RWPE2 (cell line): Measurements from ENCODE around the gene CADM4.

Experiments used
- ATAC-seq: fragments of 200-7000 bp; cut with Tn5 transposase; 3 replicates; pipeline ENCODE4 v1.9.1; 2021; ENCODE audit warnings: low read depth
- DNase-seq: peaks from one replicate; pipeline ENCODE4 v3.0.0-alpha.2; 2020; ENCODE audit warnings: low spot score
- H3K27ac ChIP-seq: fragments of 450-650 bp; 2 replicates; pipeline ENCODE4 v1.5.1; 2017; ENCODE audit warnings: mild to moderate bottlenecking; ENCODE audit not compliant: poor library complexity, severe bottlenecking
- H3K27me3 ChIP-seq: fragments of 250-450 bp; sonication (Bioruptor Pico); 2 replicates; pipeline ENCODE4 v1.5.1; 2021; ENCODE audit warnings: mild to moderate bottlenecking, moderate library complexity; ENCODE audit not compliant: insufficient read depth, poor library complexity, severe bottlenecking
- H3K36me3 ChIP-seq: fragments of 250-450 bp; sonication (Bioruptor Pico); 2 replicates; pipeline ENCODE4 v1.5.1; 2020; ENCODE audit warnings: low read depth, mild to moderate bottlenecking, moderate library complexity
- H3K4me1 ChIP-seq: fragments of 250-450 bp; sonication (Bioruptor Pico); 2 replicates; pipeline ENCODE4 v1.5.1; 2021; ENCODE audit warnings: mild to moderate bottlenecking, moderate library complexity; ENCODE audit not compliant: insufficient read depth, poor library complexity, severe bottlenecking
- H3K4me3 ChIP-seq: fragments of 250-450 bp; sonication (Bioruptor Pico); 2 replicates; pipeline ENCODE4 v1.5.1; 2021; ENCODE audit warnings: mild to moderate bottlenecking, moderate library complexity; ENCODE audit not compliant: severe bottlenecking
- H3K9me3 ChIP-seq: fragments of 250-450 bp; sonication (Bioruptor Pico); 2 replicates; pipeline ENCODE4 v1.5.1; 2021; ENCODE audit warnings: mild to moderate bottlenecking, moderate library complexity; ENCODE audit not compliant: severe bottlenecking
- CTCF ChIP-seq: fragments of 450-650 bp; IDR thresholded peaks from one replicate; pipeline ENCODE4 v1.5.1; 2017; ENCODE audit warnings: mild to moderate bottlenecking, moderate library complexity; ENCODE audit not compliant: poor library complexity, severe bottlenecking

The CADM4 gene

GRCh38 chr19:43634872-43635560 lies 4.6 kb downstream of the CADM4 start:
- no peak overlapping the region for H3K27ac ChIP-seq

GRCh38 chr19:43634506-43634871 lies 5.2 kb downstream of the CADM4 start:
- Histone ChIP-seq H3K4me1 (peaks cover 8% of the 10 kb centered on the region), H3K36me3 (no peaks in the 10 kb centered on the region), H3K27me3 (peaks cover 15% of the 10 kb centered on the region), H3K9me3 (no peaks in the 10 kb centered on the region), H3K27ac (no peak overlapping the region), H3K4me3 (no peak overlapping the region)
- DNase-seq (no peak), ATAC-seq (0 out of 3 replicates have a peak, but pooled peaks have one; percentile 40)
- TF ChIP-seq CTCF, result no peak

More at GRCh38 chr19:43634872-43635560, 4.6 kb downstream of the CADM4 start:
- H3K36me3 ChIP-seq, result no peaks in the 10 kb centered on the region
- peaks cover 8% of the 10 kb centered on the region for H3K4me1 ChIP-seq
- no peak for ATAC-seq
- H3K9me3 ChIP-seq, result no peaks in the 10 kb centered on the region
- no peak for DNase-seq
- H3K27me3 ChIP-seq, result peaks cover 15% of the 10 kb centered on the region
- no peak overlapping the region for H3K4me3 ChIP-seq
- no peak for TF ChIP-seq CTCF

DNA sequence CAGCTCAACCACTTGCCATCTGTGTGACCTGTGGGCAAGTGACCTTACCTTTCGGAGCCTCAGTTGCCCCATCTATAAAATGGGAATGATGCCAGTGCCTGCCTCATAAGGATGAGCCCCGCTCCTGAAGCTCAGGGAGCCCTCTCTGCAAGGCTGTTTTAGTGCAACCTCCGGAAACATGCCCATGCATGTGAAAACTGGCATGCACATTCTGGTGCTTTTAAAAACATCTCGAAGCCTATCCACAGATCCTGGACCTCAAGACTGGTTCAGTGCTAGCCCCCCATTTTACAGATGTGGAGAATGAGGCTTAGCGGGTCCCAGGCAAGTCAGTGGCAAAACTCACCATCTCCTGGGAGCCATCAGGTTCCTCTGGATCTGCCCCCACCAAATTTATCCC lies 5.6 kb downstream of the CADM4 start:
- H3K27ac ChIP-seq, result no peak overlapping the region
- H3K4me3 ChIP-seq, result no peak overlapping the region
- H3K27me3 ChIP-seq, result peaks cover 13% of the 10 kb centered on the region
- peaks cover 8% of the 10 kb centered on the region for H3K4me1 ChIP-seq
- H3K9me3 ChIP-seq, result no peaks in the 10 kb centered on the region
- DNase-seq, result no peak
- 0 out of 3 replicates have a peak, but pooled peaks have one; percentile 25 for ATAC-seq
- no peaks in the 10 kb centered on the region for H3K36me3 ChIP-seq
- TF ChIP-seq CTCF, result no peak

DNA sequence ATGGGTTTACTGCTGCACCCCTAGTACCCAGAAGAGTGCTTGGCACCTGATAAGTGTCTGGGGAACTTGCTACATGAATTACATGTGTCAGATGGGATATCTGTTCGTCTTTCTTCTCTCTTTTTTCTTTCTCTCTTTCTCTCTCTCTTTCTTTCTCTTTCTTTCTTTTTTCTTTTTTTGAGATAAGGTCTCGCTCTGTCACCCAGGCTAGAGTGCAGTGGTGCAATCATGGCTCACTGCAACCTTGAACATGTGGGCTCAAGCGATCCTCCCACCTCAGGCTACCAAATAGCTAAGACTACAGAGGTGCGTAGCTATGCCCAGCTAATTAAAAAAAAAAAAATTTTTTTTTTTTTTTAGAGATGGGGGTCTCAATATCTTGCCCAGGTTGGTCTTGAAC lies 6.1 kb downstream of the CADM4 start:
- Histone ChIP-seq H3K4me1 (peaks cover 8% of the 10 kb centered on the region), H3K36me3 (no peaks in the 10 kb centered on the region), H3K4me3 (no peak overlapping the region), H3K9me3 (no peaks in the 10 kb centered on the region), H3K27me3 (peaks cover 8% of the 10 kb centered on the region), H3K27ac (no peak overlapping the region)
- no peak for DNase-seq
- TF ChIP-seq CTCF, result no peak
- no peak for ATAC-seq

- Histone ChIP-seq H3K27ac (no peak overlapping the region), H3K27me3 (no peaks in the 10 kb centered on the region), H3K4me3 (no peak overlapping the region), H3K4me1 (peaks cover 8% of the 10 kb centered on the region), H3K9me3 (no peaks in the 10 kb centered on the region), H3K36me3 (no peaks in the 10 kb centered on the region)
- ATAC-seq (no peak), DNase-seq (no peak)
- TF ChIP-seq CTCF, result no peak
Measured at GRCh38 chr19:43631491-43631890, 8.2 kb downstream of the CADM4 start.
